GM18498 (cell line): ENCODE data around the gene EI24.
"Not testable (repeated sequence)": the region's sequence is repeated elsewhere in the genome, so short reads cannot be mapped to it uniquely, and the experiment has no call there.

Experiments used
- ATAC-seq: cut with Tn5 transposase; IDR thresholded peaks from one replicate; pipeline ENCODE4 v1.9.1; 2021; ENCODE audit warnings: mild to moderate bottlenecking, moderate library complexity; ENCODE audit not compliant: unreplicated experiment

EI24 gene

DNA sequence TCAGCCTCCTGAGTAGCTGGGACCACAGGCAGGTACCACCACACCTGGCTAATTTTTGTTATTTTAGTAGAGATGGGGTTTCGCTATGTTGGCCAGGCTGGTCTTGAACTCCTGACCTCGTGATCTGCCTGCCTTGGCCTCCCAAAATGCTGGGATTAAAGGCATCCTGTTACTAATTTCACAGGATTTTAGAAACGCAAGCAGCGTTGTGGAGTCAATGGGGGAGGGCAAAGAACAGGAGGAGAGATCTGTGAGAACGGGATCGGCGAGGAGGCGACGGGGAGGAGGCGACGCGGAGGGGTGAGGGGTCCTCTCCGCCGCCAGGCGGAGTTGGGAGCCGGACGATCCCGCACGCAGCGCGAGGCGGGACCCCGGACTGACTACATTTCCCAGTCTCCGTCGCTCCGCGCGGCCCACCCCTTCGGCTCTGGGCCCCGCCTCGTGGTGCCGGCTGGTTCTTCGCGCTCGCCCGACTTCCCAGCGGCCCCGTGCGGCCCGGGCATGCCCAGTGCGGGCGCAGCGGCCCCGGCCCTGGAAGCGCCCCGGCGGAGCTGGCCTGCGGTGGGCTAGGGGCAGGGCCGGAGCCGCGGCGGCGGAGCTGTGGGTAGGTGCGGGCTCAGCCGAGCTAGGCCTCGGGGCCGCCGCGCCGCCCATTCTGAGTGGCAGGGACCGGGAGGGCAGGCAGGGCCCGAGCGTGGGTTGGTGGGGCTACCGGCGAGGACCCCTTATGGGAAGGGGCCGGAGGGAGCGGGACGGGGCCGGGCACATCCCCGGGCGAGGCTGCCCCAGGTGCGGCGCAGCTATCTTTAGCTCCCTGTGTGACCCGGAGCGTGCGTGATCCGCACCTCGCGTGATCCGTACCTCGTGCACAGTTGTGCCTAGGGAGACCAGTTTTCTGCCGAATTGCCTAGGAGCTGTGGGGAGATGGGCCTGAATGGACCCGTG lies at the start of gene EI24:
Gene EI24, plus strand, starts transcription at position 508 of the 945 bp plus-strand sequence. CDS start 3,051 bp downstream, outside the sequence.
- ATAC-seq = peak; percentile 98

DNA sequence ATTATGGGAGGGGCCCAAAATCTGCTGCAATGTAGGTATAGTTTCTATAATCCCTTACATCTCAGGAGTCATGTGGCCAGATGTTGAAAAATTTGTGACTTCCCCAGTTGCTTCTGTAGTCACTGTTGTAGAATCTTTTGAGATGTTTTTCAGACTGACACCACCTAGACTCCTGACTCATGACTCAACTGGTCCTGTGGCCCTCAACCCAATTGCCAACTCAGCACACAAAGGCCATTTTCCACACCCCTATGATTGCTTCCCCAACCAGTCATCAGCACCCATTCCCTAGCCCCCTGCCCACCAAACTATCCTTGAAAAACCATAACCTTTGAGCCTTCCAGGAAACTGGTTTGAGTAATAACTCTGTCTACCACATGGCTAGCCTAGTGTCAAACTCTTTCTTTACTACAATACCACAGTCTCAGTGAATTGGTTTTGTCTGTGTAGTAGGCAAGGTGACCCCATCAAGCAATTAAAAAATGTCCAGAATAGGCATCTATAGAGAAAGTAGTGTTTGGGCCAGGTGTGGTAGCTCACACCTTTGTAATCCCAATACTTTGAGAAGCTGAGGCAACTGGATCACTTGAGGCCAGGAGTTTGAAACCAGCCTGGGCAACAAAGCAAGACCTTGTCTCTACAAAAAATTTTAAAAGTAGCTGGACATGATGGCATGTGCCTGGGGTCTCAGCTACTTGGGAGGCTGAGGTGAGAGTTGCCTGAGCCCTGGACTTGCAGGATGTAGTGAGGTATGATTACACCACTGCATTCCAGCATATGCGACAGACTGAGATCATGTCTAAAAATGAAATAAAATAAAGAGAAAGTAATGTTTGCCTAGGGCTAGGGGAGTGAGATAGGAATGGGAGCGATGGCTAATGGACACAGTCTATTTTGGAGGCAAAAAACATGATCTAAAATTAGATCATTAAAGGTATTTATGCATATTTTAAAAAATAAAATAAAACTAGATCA lies 49.1 kb upstream of the EI24 start:
- ATAC-seq = no peak

DNA sequence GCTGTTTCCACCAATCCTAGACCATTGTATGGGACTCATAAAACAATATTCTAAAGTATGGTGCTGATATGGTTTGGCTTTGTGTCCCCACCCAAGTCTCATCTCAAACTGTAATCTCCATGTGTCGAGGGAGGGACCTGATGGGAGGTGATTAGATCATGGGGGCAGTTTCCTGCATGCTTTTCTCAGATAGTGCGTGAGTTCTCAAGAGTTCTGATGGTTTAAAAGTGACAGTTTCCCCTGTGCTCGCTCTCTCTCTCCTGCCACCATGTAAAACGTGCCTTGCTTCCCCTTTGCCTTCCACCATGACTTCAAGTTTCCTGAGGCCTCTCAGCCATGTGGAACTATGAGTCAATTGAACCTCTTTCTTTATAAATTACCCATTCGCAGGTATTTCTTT lies 44.0 kb upstream of the EI24 start:
- ATAC-seq = no peak

DNA sequence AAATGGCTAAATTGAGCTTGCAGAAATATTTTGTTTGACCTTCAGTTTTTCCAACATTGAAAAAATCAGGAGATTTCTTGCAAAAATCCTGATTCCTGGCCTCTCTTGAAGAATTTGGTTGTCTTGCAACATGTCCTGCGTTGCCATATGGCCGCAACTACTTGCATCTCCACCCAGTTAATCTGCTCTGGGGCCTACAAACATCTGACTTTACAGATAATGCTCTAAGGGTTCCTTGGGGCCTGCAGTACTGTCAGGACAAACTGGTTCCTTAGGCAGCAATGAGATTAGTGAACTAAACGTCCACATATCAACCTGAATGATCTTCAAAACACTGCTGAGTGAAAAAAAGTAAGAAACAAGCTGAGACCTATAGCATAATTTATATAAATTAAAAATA lies 36.6 kb upstream of the EI24 start:
- ATAC-seq = no peak

DNA sequence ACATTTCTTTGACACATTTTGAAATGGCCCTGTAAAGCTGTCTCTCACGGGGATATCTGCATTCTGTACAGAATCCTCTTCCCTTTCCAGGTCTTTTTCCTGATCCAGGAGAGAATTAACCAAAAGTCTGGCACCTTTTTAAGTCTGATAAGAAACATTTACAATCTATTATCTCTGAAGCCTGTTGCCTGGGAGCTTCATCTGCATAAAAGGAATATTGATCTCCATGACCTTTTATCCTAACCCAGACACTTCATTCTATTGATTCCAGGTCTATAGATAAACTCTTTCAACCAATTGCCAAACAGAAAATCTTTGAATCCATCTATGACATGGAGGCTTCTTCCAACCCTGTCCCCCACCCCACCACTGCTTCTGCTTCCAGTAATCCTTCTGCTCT lies 33.7 kb upstream of the EI24 start:
- ATAC-seq = no peak

DNA sequence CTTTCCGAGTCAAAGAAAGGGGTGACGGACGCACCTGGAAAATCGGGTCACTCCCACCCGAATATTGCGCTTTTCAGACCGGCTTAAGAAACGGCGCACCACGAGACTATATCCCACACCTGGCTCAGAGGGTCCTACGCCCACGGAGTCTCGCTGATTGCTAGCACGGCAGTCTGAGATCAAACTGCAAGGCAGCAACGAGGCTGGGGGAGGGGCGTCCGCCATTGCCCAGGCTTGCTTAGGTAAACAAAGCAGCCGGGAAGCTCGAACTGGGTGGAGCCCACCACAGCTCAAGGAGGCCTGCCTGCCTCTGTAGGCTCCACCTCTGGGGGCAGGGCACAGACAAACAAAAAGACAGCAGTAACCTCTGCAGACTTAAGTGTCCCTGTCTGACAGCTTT lies 32.4 kb upstream of the EI24 start:
- not testable (repeated sequence) for ATAC-seq

DNA sequence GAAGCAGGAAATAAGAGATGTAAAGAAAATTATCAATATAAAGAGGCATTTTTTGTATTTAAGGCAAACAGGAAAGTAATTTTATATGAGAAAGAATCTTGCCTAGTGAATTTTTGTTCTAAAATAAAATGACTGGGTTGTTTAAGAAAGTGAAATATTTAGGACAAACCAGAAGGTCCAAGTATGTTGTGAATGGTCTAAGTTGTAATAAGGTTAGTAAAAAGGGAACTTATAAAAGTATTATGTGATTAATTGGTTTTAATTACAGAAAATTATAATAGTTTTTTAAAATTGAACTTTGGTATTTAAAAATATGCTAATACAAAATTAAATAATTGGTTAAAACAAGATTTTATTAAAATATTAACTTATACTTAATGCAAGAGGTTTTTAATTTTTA lies 26.6 kb upstream of the EI24 start:
- no peak for ATAC-seq

DNA sequence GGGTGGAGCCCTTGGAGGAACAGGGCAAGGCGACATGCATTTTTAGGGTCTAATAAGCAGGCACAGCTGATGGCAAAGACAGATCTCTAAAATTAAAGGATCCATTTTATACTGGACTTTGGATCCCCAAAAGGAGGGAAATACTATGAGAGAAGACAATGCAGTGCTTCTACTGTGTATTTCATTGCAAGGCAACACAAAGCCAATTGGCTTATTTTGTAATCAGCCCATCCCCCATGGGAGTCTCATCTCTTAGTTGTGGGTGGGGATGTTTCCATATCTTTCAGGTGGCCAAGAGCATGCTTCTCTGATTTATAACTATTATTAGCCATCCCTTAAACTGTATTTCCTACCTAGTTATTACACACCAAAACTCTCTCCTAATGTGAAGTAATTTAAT lies 18.5 kb upstream of the EI24 start:
- ATAC-seq = no peak

DNA sequence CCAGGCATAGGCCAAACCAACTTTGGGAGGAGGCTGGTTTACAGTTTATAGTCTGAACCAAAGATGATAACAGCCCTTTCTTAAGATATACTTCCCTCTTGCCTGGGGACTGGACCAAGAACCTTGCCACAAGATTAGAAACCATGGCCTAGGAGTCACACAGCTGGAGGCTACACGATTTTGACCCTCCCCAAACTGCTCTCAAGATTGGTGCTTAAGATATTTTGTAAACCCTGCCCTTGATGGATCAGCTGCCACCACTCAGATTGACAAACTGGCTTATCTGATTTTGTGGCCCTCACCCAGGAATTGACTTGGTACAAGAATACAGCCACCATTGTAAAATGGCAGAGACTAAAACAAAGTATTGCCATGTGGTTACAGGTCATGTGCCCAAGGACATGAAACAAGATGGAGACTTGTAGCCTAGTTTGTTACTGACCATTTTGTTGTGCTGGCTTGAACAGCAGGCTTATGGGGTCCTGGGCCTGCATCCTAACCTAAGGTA lies 17.4 kb upstream of the EI24 start:
- no peak for ATAC-seq

DNA sequence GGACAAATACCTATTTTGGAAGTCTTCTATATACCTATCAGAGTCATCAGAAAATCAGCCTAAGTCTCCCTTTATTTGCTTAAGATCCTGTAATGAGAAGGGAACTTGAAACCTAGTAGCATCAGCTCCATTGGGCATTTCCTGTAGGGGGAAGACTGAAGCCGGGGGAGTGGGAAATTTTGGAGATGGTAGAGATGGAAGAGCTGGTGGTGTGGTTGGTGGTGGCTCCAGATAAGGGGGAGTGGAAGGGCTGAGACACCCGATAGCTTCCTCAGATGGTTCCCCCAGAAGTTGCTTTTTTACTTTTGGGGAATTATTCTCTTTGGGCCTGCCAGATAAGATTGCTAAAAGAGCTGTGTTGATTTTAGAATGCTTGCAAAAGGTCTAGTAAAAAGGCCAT lies 16.4 kb upstream of the EI24 start:
- no peak for ATAC-seq

DNA sequence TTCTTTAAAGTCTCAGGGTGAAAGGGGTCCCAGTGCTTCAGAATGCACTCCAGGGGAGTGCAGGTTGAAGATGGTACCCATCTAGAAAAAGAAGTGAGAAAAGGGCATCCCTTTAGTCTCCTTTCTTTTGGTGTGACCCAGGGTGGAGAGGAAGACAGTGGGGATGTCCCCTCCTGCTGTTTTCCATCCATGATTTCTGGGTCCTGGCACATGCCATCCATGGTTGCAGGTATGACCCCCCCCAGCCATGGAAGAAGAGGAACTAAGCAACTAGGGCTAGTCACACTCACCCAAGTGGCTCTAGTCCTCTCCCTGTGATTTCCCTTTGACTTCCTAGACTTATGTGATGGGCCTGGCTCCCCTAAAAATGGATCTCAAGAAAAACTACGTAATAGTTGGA lies 15.9 kb upstream of the EI24 start:
- no peak for ATAC-seq

DNA sequence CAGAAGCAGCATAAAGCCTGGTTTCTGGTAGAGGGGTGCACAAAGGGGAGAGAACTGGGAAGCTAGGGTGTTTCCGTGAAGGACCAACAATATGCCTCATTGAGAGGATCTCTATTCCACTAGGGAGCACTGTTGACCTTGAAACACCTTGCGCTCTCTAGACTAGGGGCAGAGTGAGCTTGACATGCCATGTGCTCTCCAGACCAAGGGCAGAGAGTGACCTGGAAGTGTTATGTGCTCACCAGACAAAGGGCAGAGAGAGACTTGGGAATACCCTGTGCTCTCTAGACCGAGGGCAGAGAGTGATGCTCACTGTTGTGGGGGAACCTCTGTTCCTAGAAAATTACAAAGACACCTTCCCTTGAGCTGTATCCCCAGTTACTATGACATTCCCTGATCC lies 15.2 kb upstream of the EI24 start:
- ATAC-seq = no peak

DNA sequence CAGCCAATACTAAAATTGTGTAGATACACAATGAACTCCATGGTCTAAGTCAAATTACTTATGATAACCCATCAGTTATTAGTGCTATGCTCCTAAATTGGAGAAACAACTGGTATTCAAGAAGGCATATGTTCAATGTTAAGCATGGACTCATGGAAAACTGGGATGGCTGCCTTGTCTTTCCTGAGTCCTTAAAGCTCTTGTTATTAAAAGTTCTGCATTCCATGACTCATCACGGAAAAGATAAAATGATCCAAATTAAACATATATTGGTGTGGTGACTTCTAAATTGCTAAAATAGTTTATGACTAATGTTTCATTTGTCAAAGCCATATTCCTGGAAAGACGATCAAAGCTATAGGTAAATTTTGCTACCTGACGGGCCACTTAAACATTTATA lies 9.4 kb upstream of the EI24 start:
- ATAC-seq = no peak

DNA sequence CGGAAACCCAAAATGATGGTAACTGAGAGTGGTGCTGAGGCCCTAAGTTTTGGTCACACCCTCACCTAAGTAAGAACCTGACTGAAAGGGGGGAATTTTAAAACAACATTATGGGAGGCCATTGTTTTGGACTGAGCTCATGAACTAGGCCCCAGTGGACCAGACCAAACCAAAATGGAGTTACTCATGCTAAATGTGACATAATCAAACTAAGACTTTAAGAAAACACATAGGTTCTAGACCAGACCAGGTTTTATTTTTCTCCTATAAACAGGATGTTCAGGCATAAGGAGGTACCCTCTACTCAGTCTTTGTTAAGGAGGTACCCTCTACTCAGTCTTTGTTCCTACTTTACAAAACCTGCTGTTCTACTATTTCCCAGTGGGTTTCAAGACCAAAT lies 7.4 kb upstream of the EI24 start:
- ATAC-seq = no peak

DNA sequence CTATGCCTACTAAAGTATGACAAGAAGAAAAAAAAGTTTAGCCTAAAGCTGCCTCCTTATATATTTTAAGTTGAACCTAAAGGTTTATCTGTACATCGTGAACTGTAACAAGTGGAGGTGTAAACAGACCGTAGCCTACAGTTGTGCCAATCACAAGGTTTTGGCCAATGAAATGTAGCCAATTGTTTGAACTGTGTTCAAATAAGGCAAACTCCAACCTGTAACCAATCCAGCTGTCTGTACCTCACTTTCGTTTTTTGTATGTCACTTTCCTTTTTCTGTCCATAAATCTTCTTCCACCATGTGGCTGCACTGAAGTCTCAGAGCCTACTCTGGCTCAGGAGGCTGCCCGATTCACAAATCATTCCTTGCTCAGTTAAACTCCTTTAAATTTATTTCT lies 6.8 kb upstream of the EI24 start:
- no peak for ATAC-seq

DNA sequence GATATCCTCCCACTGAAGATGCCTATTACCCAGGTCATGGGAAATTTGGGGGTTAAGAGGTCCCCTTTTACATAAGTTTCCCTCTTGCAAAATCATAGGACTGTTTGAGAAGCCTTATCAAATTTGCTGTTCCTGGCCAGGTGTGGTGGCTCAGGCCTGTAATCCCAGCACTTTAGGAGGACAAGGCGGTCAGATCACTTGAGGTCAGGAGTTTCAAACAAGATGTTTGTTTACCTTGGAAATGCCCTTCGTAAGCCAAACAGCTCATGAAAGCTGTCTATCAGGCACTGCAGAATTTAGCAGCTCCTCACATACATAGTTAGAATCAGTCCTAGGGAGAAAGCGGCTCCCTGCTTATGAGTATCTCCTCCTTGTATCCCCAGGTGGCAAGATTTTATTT lies 4.9 kb upstream of the EI24 start:
- ATAC-seq = no peak

DNA sequence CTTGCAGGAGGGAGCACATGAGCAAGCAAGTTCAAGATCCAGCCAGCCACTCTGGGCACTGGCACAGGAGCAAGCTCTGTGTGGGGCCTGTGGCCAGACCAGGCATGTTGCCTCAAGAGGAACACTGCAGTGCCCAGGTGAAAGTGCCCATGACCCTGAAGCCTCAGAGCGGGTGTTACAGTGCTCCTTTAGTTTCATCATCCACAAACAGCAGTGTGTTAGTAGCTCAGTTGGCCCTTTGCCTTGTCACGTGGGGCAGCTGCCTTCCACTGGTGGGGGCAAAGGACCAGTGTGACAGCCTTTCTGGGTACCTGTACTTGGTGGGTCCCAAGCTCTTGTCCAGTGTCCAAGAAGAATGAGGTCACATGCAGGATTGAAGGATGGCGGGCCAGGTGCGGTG lies 3.0 kb upstream of the EI24 start:
- ATAC-seq = no peak

DNA sequence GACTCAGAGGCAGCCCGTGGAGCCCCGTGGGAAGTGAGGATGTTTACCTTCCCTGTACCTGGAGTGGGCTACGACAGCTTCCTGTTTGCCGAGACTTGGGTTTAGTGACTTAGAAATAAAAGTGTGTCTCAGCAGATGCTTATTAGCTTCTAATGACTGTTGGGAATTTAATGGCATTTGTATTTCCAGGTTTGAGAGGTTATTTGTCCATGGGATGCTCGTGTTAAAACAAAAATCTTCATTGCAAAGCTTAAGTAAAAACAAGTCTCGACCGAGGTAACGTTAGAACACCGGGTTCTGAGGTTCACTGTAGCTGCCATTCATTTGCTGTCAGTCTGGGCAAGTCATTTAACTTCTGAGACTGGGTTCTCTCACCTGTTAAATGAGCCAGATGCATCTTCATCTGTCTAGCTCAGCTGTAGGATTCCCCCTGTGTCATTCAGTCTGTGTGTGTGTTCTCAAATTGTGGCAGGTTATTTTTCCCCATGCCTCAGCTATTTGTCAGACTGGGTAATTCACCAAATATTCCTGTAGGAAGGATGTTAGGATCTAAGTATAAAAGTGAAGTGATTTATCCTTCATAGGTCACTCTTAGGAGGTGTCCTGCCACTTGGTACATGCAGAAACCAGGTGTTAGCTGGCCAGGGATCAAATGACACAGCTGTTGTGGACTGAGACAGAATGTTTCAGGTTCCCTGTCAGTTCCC lies 791 bp downstream of the EI24 start:
- ATAC-seq = no peak

DNA sequence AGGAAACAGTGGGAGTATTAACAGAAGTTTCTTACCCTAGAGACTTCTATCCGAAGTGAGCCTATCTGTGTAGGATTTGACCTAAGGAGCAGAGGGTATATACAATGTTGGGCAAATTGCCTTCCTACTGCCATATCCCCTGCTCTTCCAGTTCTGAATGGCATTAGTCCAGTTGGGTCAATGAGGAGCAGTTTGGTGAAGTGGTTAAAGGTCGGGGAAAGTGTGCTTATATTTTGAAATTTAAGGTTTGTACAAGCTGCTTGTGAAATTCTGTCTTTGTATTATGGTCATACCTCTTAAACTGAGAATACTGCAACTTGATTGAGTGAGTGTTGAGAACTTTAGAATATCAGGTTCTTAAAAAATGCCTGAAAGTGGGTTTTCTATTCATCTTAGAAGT lies 1.7 kb downstream of the EI24 start:
- no peak for ATAC-seq

DNA sequence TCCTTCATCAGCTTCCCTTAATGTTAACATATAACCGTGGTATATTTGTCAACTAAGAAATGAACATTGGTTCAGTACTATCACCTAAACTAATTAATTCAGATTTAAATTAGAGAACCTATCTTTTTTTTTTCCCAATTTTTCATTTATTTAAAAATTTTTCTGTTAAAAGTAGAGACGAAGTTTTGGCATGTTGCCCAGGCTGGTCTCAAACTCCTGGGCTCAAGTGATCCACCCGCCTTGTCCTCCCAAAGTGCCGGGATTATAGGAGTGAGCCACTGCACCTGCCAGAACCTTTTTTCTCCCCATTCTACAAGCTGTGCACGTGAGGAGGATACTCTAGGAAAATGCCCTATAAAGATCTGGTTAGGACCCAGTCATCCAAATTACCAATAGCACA lies 3.6 kb downstream of the EI24 start:
- ATAC-seq = no peak

DNA sequence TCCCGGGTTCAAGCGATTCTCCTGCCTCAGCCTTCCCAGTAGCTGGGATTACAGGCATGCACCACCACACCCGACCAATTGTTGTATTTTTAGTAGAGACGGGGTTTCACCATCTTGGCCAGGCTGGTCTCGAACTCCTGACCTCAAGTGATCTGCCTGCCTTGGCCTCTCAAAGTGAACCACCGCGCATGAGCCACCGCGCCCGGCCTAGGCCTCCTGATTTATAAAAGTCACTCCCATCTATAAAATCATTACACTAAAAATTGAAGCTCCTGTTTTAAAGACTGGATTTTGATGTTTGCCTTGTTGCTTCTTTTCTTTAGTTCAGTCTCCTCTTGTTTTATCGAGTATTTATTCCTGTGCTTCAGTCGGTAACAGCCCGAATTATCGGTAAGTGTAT lies 7.9 kb downstream of the EI24 start:
- ATAC-seq = not testable (repeated sequence)
